Measurements from ENCODE around the gene MYO9B. TPM values are rescaled to one million over a fixed set of nuclear protein-coding genes. Genes with fewer than 3 reads are reported as not detected.

MYO9B gene
- total RNA-seq, 2 experiments from 2014 or later: 276 to 280 TPM

- ATAC-seq (no peak), DNase-seq (no peak)
- Mint-ChIP-seq H3K27ac (no peak overlapping the region), H3K27me3 (ENCODE audit: low read depth) (peaks cover 20% of the 10 kb centered on the region), H3K9me3 (ENCODE audit: insufficient read depth) (no peaks in the 10 kb centered on the region), H3K4me1 (ENCODE audit: low read depth) (peaks cover 9% of the 10 kb centered on the region), H3K4me3 (no peak overlapping the region), H3K36me3 (ENCODE audit: low read depth) (no peaks in the 10 kb centered on the region)
- CTCF ChIA-PET: interaction anchor here (0.9 to 1.3 kb wide), 2 partner anchors 17 to 20 kb away, joined by 3 to 5 read pairs; no protein-coding TSS in a partner anchor
- POLR2A ChIA-PET: interaction anchor here (0.9 kb wide), 1 partner anchor 17 kb away, joined by 3 read pairs; the partner anchor contains the start of gene OCEL1
These were observed 167.7 kb downstream of the MYO9B start for GRCh38 chr19:17243211-17243829.

- Mint-ChIP-seq H3K4me3 (peak overlapping the region; percentile 38), H3K9me3 (ENCODE audit: insufficient read depth) (no peaks in the 10 kb centered on the region)
These were observed 168.4 kb downstream of the MYO9B start for GRCh38 chr19:17243830-17244617.

GRCh38 chr19:17244618-17245534 is 169.3 kb downstream of the MYO9B start:
- H3K36me3 Mint-ChIP-seq (ENCODE audit: low read depth): no peaks in the 10 kb centered on the region
- CTCF ChIA-PET: interaction anchor here (1.0 to 1.2 kb wide), 2 partner anchors 15 to 18 kb away, joined by 3 read pairs; no protein-coding TSS in a partner anchor
- POLR2A ChIA-PET: interaction anchor here (0.6 to 1.0 kb wide), 2 partner anchors 18 to 175 kb away, joined by 3 read pairs; no protein-coding TSS in a partner anchor
- H3K4me3 Mint-ChIP-seq: peak overlapping the region; percentile 38
- H3K9me3 Mint-ChIP-seq (ENCODE audit: insufficient read depth): no peaks in the 10 kb centered on the region
- DNase-seq (no peak), ATAC-seq (peak; percentile 10)
- H3K27me3 Mint-ChIP-seq (ENCODE audit: low read depth): peaks cover 20% of the 10 kb centered on the region
- peaks cover 9% of the 10 kb centered on the region for H3K4me1 Mint-ChIP-seq (ENCODE audit: low read depth)
- H3K27ac Mint-ChIP-seq: no peak overlapping the region

More at GRCh38 chr19:17243830-17244617, 168.4 kb downstream of the MYO9B start:
- ChIA-PET POLR2A (interaction anchor here (0.6 to 1.0 kb wide), 2 partner anchors 17 to 175 kb away, joined by 3 read pairs; no protein-coding TSS in a partner anchor), CTCF (interaction anchor here (1.0 to 1.2 kb wide), 2 partner anchors 16 to 19 kb away, joined by 3 read pairs; no protein-coding TSS in a partner anchor)
- DNase-seq (no peak), ATAC-seq (no peak)
- H3K36me3 Mint-ChIP-seq (ENCODE audit: low read depth): no peaks in the 10 kb centered on the region
- no peak overlapping the region for H3K27ac Mint-ChIP-seq
- H3K4me1 Mint-ChIP-seq (ENCODE audit: low read depth): peaks cover 9% of the 10 kb centered on the region
- H3K27me3 Mint-ChIP-seq (ENCODE audit: low read depth): peaks cover 20% of the 10 kb centered on the region

- POLR2A ChIA-PET: no interaction called here
- no peak for DNase-seq
- Mint-ChIP-seq H3K9me3 (ENCODE audit: insufficient read depth) (no peaks in the 10 kb centered on the region), H3K4me3 (peak within 1 kb of the TSS; percentile 80), H3K27ac (peak within 1 kb of the TSS; percentile 30), H3K27me3 (ENCODE audit: low read depth) (peaks cover 20% of the 10 kb centered on the region), H3K36me3 (ENCODE audit: low read depth) (no peaks in the 10 kb centered on the region), H3K4me1 (ENCODE audit: low read depth) (peaks cover 9% of the 10 kb centered on the region)
- no peak for ATAC-seq
- CTCF ChIA-PET: no interaction called here
These were observed 170.0 kb downstream of the MYO9B start, which contains the start of gene NR2F6 for GRCh38 chr19:17245535-17245984. Gene NR2F6 (minus strand): TSS chr19:17245919. CDS start chr19:17245220, 699 bp downstream.

GRCh38 chr19:17246681-17247425 is 171.3 kb downstream of the MYO9B start:
- H3K9me3 Mint-ChIP-seq (ENCODE audit: insufficient read depth): no peaks in the 10 kb centered on the region
- peaks cover 9% of the 10 kb centered on the region for H3K4me1 Mint-ChIP-seq (ENCODE audit: low read depth)
- peak overlapping the region; percentile 45 for H3K4me3 Mint-ChIP-seq
- H3K36me3 Mint-ChIP-seq (ENCODE audit: low read depth): no peaks in the 10 kb centered on the region
- H3K27ac Mint-ChIP-seq: no peak overlapping the region
- ChIA-PET CTCF (no interaction called here), POLR2A (no interaction called here)
- H3K27me3 Mint-ChIP-seq (ENCODE audit: low read depth): peaks cover 20% of the 10 kb centered on the region
- DNase-seq (no peak), ATAC-seq (no peak)

GRCh38 chr19:17248011-17248776 is 172.6 kb downstream of the MYO9B start:
- ChIA-PET POLR2A (interaction anchor here (0.7 kb wide), 1 partner anchor 12 kb away, joined by 3 read pairs; no protein-coding TSS in a partner anchor), CTCF (interaction anchor here (0.7 to 1.0 kb wide), 3 partner anchors 12 to 35 kb away, joined by 3 read pairs; no protein-coding TSS in a partner anchor)
- H3K4me1 Mint-ChIP-seq (ENCODE audit: low read depth): peaks cover 9% of the 10 kb centered on the region
- no peak for DNase-seq
- no peaks in the 10 kb centered on the region for H3K36me3 Mint-ChIP-seq (ENCODE audit: low read depth)
- H3K27ac Mint-ChIP-seq: no peak overlapping the region
- no peak overlapping the region for H3K4me3 Mint-ChIP-seq
- no peaks in the 10 kb centered on the region for H3K9me3 Mint-ChIP-seq (ENCODE audit: insufficient read depth)
- H3K27me3 Mint-ChIP-seq (ENCODE audit: low read depth): peaks cover 17% of the 10 kb centered on the region
- ATAC-seq: no peak

GRCh38 chr19:17249887-17250548 is 174.4 kb downstream of the MYO9B start:
- POLR2A ChIA-PET: interaction anchor here (0.5 kb wide), 1 partner anchor 14 kb away, joined by 3 read pairs; the partner anchor contains the start of gene USHBP1

GRCh38 chr19:17254636-17255035 is 179.1 kb downstream of the MYO9B start:
- POLR2A ChIA-PET: interaction anchor here (0.6 to 0.8 kb wide), 2 partner anchors 12 to 28 kb away, joined by 3 read pairs; partner anchors contain the start of gene BABAM1

More at GRCh38 chr19:17249887-17250548, 174.4 kb downstream of the MYO9B start:
- no peak overlapping the region for H3K4me3 Mint-ChIP-seq
- ATAC-seq (no peak), DNase-seq (no peak)
- peaks cover 7% of the 10 kb centered on the region for H3K4me1 Mint-ChIP-seq (ENCODE audit: low read depth)
- H3K27ac Mint-ChIP-seq: no peak overlapping the region
- CTCF ChIA-PET: interaction anchor here (2.3 kb wide), 1 partner anchor 10 kb away, joined by 14 read pairs; no protein-coding TSS in a partner anchor
- H3K27me3 Mint-ChIP-seq (ENCODE audit: low read depth): peaks cover 9% of the 10 kb centered on the region
- no peaks in the 10 kb centered on the region for H3K9me3 Mint-ChIP-seq (ENCODE audit: insufficient read depth)
- no peaks in the 10 kb centered on the region for H3K36me3 Mint-ChIP-seq (ENCODE audit: low read depth)

GRCh38 chr19:17255150-17255621 is 179.6 kb downstream of the MYO9B start:
- no peaks in the 10 kb centered on the region for H3K27me3 Mint-ChIP-seq (ENCODE audit: low read depth)
- no peaks in the 10 kb centered on the region for H3K4me1 Mint-ChIP-seq (ENCODE audit: low read depth)
- no peaks in the 10 kb centered on the region for H3K9me3 Mint-ChIP-seq (ENCODE audit: insufficient read depth)
- no peaks in the 10 kb centered on the region for H3K36me3 Mint-ChIP-seq (ENCODE audit: low read depth)
- no peak overlapping the region for H3K27ac Mint-ChIP-seq
- ChIA-PET POLR2A (interaction anchor here (0.6 to 1.4 kb wide), 3 partner anchors 9 to 29 kb away, joined by 3 to 4 read pairs (median 3); partner anchors contain the start of genes BABAM1 and USHBP1), CTCF (interaction anchor here (0.7 to 2.7 kb wide), 5 partner anchors 12 to 131 kb away, joined by 3 to 7 read pairs (median 3); partner anchors contain the start of gene ANKLE1)
- DNase-seq (no peak), ATAC-seq (no peak)
- no peak overlapping the region for H3K4me3 Mint-ChIP-seq

More at GRCh38 chr19:17254636-17255035, 179.1 kb downstream of the MYO9B start:
- H3K27ac Mint-ChIP-seq: no peak overlapping the region
- H3K27me3 Mint-ChIP-seq (ENCODE audit: low read depth): no peaks in the 10 kb centered on the region
- ATAC-seq: no peak
- DNase-seq: no peak
- H3K4me1 Mint-ChIP-seq (ENCODE audit: low read depth): no peaks in the 10 kb centered on the region
- H3K36me3 Mint-ChIP-seq (ENCODE audit: low read depth): no peaks in the 10 kb centered on the region
- no peak overlapping the region for H3K4me3 Mint-ChIP-seq
- no peaks in the 10 kb centered on the region for H3K9me3 Mint-ChIP-seq (ENCODE audit: insufficient read depth)
- CTCF ChIA-PET: interaction anchor here (0.7 to 2.7 kb wide), 5 partner anchors 12 to 132 kb away, joined by 3 to 7 read pairs (median 3); partner anchors contain the start of genes ANKLE1 and MRPL34

Measured in activated CD8-positive, alpha-beta T cell treated with anti-CD3 and anti-CD28 coated beads, Interleukin-2, amount 10 ng/mL, durations not matched to agents 7 days and 5 days (primary cell).